GM12872 (cell line): Measurements from ENCODE around the gene DLX5.

Experiments used
- TF ChIP-seq, protein P1 (sequence below): IDR thresholded peaks from 3 replicates; pipeline ENCODE4 v1.5.1; 2011; ENCODE audit warnings: low read depth, mild to moderate bottlenecking, low read length, moderate library complexity; ENCODE audit not compliant: insufficient read depth

The DLX5 gene

DNA sequence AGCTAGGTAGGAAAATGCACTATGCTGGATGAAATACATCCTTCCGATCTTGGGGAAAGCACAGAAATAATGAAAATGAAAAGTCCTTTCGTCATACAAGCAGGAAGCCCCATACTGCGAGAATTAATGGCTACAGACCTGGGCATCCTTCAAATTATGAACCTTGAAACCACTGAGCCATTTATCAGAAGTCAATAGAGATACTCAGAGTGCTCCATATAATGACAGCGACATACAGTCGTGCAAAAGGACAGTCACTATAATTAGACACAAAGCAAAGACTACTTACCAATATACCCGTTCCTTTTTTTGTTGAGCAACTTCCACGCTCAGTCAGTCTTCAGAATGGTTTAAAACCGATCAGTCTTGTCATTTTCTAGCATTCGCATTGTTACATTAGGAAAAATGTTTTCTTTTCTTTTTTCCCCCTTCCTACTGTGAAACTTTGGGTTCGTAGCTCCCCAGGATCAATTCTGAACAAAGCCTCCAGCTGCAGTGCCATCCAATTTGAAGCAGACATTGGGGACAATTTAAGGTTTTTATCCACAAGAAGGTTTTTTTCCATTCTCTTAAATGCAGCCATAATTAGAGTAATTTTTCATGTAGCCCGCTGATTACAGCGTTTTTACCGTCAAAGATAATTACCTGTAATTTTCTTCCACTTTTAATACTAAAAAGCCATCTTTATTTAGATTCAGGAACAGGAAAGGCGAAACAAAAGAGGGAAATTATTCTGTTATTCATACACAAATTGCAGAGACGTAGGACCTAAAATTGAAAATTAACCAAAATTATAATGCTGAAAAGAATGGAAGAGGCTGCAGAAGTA is 12.9 kb downstream of the DLX5 start:
- TF ChIP-seq, protein P1, sequence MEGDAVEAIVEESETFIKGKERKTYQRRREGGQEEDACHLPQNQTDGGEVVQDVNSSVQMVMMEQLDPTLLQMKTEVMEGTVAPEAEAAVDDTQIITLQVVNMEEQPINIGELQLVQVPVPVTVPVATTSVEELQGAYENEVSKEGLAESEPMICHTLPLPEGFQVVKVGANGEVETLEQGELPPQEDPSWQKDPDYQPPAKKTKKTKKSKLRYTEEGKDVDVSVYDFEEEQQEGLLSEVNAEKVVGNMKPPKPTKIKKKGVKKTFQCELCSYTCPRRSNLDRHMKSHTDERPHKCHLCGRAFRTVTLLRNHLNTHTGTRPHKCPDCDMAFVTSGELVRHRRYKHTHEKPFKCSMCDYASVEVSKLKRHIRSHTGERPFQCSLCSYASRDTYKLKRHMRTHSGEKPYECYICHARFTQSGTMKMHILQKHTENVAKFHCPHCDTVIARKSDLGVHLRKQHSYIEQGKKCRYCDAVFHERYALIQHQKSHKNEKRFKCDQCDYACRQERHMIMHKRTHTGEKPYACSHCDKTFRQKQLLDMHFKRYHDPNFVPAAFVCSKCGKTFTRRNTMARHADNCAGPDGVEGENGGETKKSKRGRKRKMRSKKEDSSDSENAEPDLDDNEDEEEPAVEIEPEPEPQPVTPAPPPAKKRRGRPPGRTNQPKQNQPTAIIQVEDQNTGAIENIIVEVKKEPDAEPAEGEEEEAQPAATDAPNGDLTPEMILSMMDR, result no peak

DNA sequence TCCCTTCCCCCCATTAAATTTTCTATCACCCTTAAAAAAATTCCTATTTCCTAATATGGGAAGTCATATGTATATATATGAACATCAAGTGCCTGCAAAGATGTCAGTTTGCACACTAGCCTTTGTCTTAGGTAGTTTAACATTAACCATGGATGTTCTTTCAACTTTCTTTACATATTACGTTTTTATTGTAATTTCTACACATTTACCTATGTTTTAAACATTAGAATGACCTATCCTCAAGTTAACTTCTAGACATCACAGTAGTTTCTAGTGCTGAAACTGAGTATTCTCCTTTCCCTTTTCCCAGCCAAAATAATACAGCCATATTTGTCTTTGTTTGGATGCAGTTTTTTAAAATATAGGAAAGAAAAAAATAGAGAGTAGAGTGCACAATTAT is 13.5 kb downstream of the DLX5 start:
- TF ChIP-seq, protein P1, result no peak

DNA sequence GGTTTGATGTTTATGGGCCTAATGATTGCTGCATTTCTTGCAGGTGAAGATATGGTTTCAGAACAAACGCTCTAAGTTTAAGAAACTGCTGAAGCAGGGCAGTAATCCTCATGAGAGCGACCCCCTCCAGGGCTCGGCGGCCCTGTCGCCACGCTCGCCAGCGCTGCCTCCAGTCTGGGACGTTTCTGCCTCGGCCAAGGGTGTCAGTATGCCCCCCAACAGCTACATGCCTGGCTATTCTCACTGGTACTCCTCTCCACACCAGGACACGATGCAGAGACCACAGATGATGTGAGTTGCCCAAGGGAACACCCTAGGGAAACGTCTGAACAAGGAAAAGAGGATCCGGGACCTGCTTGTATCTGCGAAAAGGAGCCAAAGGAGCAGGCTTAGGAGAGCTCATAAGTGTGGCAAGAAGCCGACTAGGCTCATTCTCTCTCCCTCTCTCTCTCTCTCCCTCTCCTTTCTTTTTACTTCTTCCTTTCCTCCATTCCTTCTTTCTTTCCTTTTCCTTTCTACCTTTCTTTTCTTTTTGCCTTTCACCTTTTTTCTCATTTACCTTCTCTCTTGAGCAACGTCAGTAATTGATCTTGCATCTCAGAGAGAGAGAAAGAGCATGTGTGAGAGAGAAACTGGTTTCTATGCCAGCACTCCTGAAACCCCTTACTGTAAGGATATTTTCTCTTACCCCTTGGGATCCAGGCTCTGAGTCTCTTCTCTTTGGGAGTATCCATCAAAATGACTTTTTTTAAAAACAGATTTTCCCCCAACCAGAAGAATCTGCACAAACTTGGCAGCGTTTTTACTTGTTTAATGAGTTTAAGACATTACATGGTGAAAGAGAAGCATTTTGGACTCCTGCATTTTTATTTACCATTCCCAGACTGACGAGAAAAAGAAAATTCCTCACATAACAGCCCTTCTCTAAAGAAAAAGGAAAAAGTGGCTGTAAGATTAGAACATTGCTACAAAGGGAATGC is 14.6 kb downstream of the DLX5 start:
- TF ChIP-seq, protein P1, result no peak

DNA sequence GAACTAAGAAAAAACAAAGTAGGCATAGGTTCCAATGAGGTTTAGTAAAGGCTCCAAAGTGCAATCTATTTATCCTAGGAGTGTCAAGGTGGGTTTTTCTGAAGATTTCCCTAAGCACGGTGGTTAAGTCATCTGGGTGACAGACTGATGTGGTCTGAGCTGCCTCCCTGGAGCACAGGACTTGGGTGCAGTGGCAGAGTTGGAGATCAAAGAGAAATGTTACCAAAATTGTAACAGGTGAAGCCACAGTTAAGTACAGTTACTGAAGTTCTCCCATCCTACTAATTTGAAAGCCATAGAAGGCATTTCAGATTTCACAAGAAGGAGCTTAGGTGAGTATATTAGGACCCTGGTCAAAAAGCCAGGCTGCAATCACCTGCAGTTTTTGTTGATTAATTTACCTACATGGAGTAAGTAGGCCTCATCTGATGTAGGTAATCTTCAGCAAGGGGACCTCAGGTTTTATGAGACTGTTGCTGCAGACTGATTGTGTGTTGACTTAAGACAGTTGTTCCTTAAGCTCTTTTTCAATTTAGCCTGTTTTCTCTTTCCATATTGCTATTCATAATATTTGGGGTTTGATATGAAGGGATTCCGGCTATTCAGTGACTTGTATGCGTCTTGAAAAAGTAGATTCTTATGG is 16.2 kb downstream of the DLX5 start:
- TF ChIP-seq, protein P1, result no peak

DNA sequence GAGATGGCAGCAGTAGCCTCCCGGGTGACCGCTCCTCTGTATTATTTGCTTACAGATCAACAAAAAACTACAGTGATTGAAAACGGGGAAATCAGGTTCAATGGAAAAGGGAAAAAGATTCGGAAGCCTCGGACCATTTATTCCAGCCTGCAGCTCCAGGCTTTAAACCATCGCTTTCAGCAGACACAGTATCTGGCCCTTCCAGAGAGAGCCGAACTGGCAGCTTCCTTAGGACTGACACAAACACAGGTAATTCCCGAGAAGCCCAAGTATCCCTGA is 17.1 kb downstream of the DLX5 start:
- TF ChIP-seq, protein P1, result no peak

DNA sequence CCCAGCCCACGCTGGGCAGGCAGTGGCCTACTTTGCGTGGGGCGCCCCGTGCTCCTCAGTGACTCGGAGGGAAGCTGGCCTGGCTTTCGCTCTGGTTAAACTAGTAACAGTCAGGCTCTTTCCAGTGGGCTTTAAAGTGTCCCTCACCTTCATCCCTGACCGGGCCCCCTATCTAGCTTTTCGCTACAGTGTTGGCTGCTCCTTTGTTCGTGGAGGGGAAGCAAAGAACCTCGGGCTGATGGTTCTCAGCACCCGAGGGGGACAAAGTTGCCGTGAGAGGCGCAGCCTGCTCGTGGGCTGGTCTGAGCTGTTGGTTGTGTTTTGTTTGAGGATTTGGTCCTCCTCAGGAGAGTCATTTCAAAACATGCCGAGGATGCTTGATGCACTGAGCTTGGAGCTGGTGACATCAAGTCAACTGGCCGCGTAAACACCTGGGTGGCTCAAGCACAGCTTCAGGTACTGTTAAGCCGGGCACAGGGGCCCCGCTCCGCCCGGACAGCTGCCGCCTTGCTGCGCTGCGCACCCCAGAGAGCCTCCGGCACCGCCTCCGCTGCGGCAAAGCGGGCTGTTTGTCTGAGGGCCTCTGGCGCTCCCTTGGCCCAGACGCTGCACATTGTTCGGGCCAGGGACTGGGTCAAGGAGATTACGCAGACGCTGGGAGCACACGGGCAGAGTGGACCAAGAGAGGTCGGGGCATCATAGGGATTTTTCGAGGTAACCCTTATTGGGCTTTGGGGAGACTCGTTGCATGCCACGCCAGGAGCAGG is 17.6 kb downstream of the DLX5 start:
- TF ChIP-seq, protein P1, result no peak
